Measurements from ENCODE around the gene CCN5. TPM values are rescaled to one million over a fixed set of nuclear protein-coding genes. Genes with fewer than 3 reads are reported as not detected.

CCN5 gene
- polyA plus RNA-seq, 1 experiment: 0.37 TPM

DNA sequence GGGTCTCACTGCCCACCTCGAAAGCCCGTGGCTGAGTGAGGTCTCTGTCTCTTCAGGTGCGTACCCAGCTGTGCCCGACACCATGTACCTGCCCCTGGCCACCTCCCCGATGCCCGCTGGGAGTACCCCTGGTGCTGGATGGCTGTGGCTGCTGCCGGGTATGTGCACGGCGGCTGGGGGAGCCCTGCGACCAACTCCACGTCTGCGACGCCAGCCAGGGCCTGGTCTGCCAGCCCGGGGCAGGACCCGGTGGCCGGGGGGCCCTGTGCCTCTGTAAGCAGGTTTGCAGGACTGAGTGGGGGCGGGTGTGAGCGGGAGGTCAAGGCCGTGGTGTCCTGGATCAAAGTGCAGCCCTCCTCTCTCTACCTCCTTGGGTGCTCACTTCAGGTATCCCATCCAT lies 4.7 kb downstream of the CCN5 start:
- Histone ChIP-seq H3K9me3 (ENCODE audit: control insufficient read depth, insufficient read depth, low read length) (no peaks in the 10 kb centered on the region; the same call in 1 of the 2 replicates), H3K27ac (ENCODE audit: low read depth, low read length) (no peak overlapping the region), H3K27me3 (ENCODE audit: control insufficient read depth, insufficient read depth, low read length) (peaks cover 2% of the 10 kb centered on the region), H3K4me3 (ENCODE audit: low read depth, low read length) (no peak overlapping the region)
- ChIA-PET CTCF (no interaction called here), POLR2A (no interaction called here)
- TF ChIP-seq, protein P1, sequence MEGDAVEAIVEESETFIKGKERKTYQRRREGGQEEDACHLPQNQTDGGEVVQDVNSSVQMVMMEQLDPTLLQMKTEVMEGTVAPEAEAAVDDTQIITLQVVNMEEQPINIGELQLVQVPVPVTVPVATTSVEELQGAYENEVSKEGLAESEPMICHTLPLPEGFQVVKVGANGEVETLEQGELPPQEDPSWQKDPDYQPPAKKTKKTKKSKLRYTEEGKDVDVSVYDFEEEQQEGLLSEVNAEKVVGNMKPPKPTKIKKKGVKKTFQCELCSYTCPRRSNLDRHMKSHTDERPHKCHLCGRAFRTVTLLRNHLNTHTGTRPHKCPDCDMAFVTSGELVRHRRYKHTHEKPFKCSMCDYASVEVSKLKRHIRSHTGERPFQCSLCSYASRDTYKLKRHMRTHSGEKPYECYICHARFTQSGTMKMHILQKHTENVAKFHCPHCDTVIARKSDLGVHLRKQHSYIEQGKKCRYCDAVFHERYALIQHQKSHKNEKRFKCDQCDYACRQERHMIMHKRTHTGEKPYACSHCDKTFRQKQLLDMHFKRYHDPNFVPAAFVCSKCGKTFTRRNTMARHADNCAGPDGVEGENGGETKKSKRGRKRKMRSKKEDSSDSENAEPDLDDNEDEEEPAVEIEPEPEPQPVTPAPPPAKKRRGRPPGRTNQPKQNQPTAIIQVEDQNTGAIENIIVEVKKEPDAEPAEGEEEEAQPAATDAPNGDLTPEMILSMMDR (IDR thresholded peaks at IDR 0.05; ENCODE audit: low read depth, low read length): no peak
- DNase-seq (ENCODE audit: low read depth, low spot score): no peak

DNA sequence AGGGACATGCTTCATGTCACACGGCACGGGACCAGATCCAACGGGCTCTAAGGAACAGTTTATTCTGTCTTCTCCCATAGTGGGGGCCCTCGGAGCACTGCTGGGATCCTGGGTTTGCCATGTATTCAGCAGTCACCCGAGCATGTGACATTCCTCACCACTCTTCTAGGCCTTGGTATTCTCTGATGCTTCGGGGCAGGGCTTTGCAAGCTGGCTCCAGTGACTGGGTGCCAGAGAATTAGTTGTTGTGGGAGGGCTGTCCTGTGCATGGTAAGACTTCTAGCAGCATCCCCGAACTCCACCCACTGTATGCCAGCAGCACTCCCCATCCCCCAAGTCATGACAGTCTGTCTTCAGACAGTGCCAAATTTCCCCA lies 5.4 kb downstream of the CCN5 start:
- Histone ChIP-seq H3K27me3 (ENCODE audit: control insufficient read depth, insufficient read depth, low read length) (peaks cover 2% of the 10 kb centered on the region), H3K27ac (ENCODE audit: low read depth, low read length) (peak overlapping the region; percentile 31), H3K9me3 (ENCODE audit: control insufficient read depth, insufficient read depth, low read length) (no peaks in the 10 kb centered on the region; the same call in 1 of the 2 replicates), H3K4me3 (ENCODE audit: low read depth, low read length) (no peak overlapping the region)
- TF ChIP-seq, protein P1 (IDR thresholded peaks at IDR 0.05; ENCODE audit: low read depth, low read length): no peak
- ChIA-PET POLR2A (no interaction called here), CTCF (interaction anchor here (2.5 kb wide), 2 partner anchors 12 to 37 kb away, joined by 9 read pairs; no protein-coding TSS in a partner anchor)
- DNase-seq (ENCODE audit: low read depth, low spot score): no peak

DNA sequence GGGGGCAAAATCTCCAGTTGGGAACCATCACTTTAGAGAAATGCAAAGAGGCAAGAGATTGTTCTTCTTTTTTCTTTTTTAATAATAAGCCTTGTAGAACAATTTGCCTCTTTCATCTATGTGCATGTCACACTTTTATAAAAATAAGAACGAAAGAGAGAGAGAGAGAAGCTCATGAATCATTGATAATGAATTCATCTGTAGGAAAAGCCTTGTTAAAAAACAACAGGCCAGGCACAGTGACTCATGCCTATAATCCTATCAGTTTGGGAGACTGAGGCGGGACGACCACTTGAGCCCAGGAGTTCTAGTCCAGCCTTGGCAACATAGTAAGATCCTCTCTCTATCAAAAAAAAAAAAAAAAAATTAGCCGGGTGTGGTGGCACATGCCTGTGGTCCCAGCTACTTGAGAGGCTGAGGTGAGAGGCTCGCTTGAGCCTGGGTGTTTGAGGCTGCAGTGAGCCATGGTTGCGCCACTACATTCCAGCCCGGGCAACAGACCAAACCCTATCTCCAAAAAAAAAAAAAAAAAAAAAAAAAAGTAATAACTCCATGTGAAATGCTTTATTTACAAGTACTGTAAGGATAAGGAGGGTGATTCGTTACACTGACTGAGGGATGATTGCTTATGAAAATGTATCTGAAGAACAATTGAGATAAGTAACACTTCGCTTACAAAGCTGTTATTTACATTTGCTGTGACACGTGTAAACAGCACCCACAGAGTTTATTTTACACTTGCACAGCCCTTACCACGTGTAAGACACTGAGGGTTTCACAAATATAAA lies 6.0 kb downstream of the CCN5 start:
- Histone ChIP-seq H3K27ac (ENCODE audit: low read depth, low read length) (peak overlapping the region; percentile 31), H3K27me3 (ENCODE audit: control insufficient read depth, insufficient read depth, low read length) (peaks cover 2% of the 10 kb centered on the region), H3K9me3 (ENCODE audit: control insufficient read depth, insufficient read depth, low read length) (no peaks in the 10 kb centered on the region; the same call in 1 of the 2 replicates), H3K4me3 (ENCODE audit: low read depth, low read length) (no peak overlapping the region)
- TF ChIP-seq, protein P1 (IDR thresholded peaks at IDR 0.05; ENCODE audit: low read depth, low read length): no peak
- DNase-seq (ENCODE audit: low read depth, low spot score): no peak
- ChIA-PET CTCF (interaction anchor here (0.7 to 2.5 kb wide), 5 partner anchors 11 to 371 kb away, joined by 3 to 9 read pairs (median 5); no protein-coding TSS in a partner anchor), POLR2A (interaction anchor here (0.8 kb wide), 1 partner anchor 29 kb away, joined by 9 read pairs; no protein-coding TSS in a partner anchor)

GRCh38 chr20:44721785-44722054 lies 6.6 kb downstream of the CCN5 start:
- Histone ChIP-seq H3K27ac (ENCODE audit: low read depth, low read length) (peak overlapping the region; percentile 21), H3K9me3 (ENCODE audit: control insufficient read depth, insufficient read depth, low read length) (no peaks in the 10 kb centered on the region; the same call in 1 of the 2 replicates), H3K27me3 (ENCODE audit: control insufficient read depth, insufficient read depth, low read length) (peaks cover 2% of the 10 kb centered on the region), H3K4me3 (ENCODE audit: low read depth, low read length) (no peak overlapping the region)
- ChIA-PET CTCF (interaction anchor here (0.7 to 2.5 kb wide), 5 partner anchors 11 to 371 kb away, joined by 3 to 9 read pairs (median 5); no protein-coding TSS in a partner anchor), POLR2A (interaction anchor here (0.8 kb wide), 1 partner anchor 29 kb away, joined by 9 read pairs; no protein-coding TSS in a partner anchor)
- DNase-seq (ENCODE audit: low read depth, low spot score): no peak
- TF ChIP-seq, protein P1 (IDR thresholded peaks at IDR 0.05; ENCODE audit: low read depth, low read length): no peak

DNA sequence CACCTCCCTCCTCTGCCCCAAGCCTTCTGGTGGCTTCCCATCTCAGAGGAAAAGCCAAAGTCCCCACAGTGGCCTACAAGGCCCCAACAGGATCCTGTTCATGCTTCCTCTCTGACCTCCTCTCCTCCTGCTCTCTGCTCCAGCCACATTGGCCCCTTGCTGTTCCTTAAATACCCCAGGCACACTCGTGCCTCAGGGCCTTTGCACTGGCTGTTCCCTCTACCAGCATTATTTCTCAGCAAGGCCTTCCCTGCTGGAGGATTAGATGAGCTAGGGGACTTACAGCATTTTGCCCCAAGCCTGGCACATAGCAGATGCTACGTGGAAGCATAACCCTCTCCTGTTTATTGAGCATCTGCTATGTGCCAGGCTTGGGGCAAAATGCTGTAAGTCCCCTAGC lies 7.8 kb downstream of the CCN5 start:
- Histone ChIP-seq H3K27me3 (ENCODE audit: control insufficient read depth, insufficient read depth, low read length) (peaks cover 2% of the 10 kb centered on the region), H3K9me3 (ENCODE audit: control insufficient read depth, insufficient read depth, low read length) (no peaks in the 10 kb centered on the region; the same call in 1 of the 2 replicates), H3K27ac (ENCODE audit: low read depth, low read length) (no peak overlapping the region), H3K4me3 (ENCODE audit: low read depth, low read length) (no peak overlapping the region)
- DNase-seq (ENCODE audit: low read depth, low spot score): no peak
- POLR2A ChIA-PET: interaction anchor here (0.8 kb wide), 1 partner anchor 9 kb away, joined by 3 read pairs; no protein-coding TSS in a partner anchor
- TF ChIP-seq, protein P1 (IDR thresholded peaks at IDR 0.05; ENCODE audit: low read depth, low read length): no peak
- CTCF ChIA-PET: interaction anchor here (0.7 to 1.8 kb wide), 5 partner anchors 10 to 568 kb away, joined by 3 to 10 read pairs (median 6); no protein-coding TSS in a partner anchor
